Uterus (tissue), 4 donors: Measurements from ENCODE around the gene VPS26C. TPM values are rescaled to one million over a fixed set of nuclear protein-coding genes. Genes with fewer than 3 reads are reported as not detected.

ENCODE experiments used
- DNase-seq, 2 donors: peaks; one replicate each; pipeline ENCODE4 v3.0.0-alpha.2; 2019 to 2020
- H3K27ac ChIP-seq, 2 donors: fragments of 200-600 bp; sonication (generic); 1 replicate in 1 of 2; 2 replicates in 1 of 2; pipeline ENCODE4 v1.5.1; 2016 to 2018
- H3K27me3 ChIP-seq, 2 donors: fragments of 200-600 bp; sonication (generic); one replicate each; pipeline ENCODE4 v1.5.1; 2018 to 2019; ENCODE audit warnings: control low read depth in 1 of 2
- H3K36me3 ChIP-seq, 2 donors: fragments of 200-600 bp; sonication (generic); one replicate each; pipeline ENCODE4 v1.5.1; 2019; ENCODE audit warnings: control low read depth in 1 of 2
- H3K4me1 ChIP-seq, 2 donors: fragments of 200-600 bp; sonication (generic); one replicate each; pipeline ENCODE4 v1.5.1; 2018 to 2019; ENCODE audit warnings: control low read depth in 1 of 2
- H3K4me3 ChIP-seq, 2 donors: fragments of 200-600 bp; sonication (generic); 1 replicate in 1 of 2; 2 replicates in 1 of 2; pipeline ENCODE4 v1.5.1; 2018 to 2019; ENCODE audit warnings: mild to moderate bottlenecking in 1 of 2
- H3K9me3 ChIP-seq, 2 donors: fragments of 200-600 bp; sonication (generic); one replicate each; pipeline ENCODE4 v1.5.1; 2019; ENCODE audit warnings: control low read depth in 1 of 2
- POLR2A ChIP-seq, 2 donors: fragments of 450-650 bp; IDR thresholded peaks; one replicate each; pipeline ENCODE4 v1.6.1; 2016; ENCODE audit warnings: antibody characterized with exemption in 2 of 2, mild to moderate bottlenecking in 1 of 2, moderate library complexity in 1 of 2
- intact Hi-C: fragments of 100-400 bp; cut with DNase I; formaldehyde crosslinking; loops from one replicate; pipeline ENCODE4 v1.15.1; 2023; ENCODE audit warnings: low total_unique reads
- total RNA-seq, 4 donors: library from RNA; depleted of rRNA in 3 of 4; stranded (reverse); fragments of >200 nt in 3 of 4; gene quantifications; one replicate each; pipeline versions ENCODE4 v1.1.0 to v1.2.4, GENCODE V29; 2014 to 2023
- TF ChIP-seq, protein P1 (sequence below), 4 experiments: fragments of 200-600 bp in 2 of 4; fragments of 450-650 bp in 2 of 4; sonication (generic) in 2 of 4; IDR thresholded peaks; one replicate each; pipeline ENCODE4 v1.5.1; 2016 to 2019; ENCODE audit warnings: antibody characterized with exemption in 4 of 4, mild to moderate bottlenecking in 2 of 4, moderate library complexity in 1 of 4
- donor health status: DM: yes; HTN: yes; CAD: no.

VPS26C gene
- total RNA-seq, 4 donors from 2014 or later, result 44.8 to 179 (median 56.0) TPM

DNA sequence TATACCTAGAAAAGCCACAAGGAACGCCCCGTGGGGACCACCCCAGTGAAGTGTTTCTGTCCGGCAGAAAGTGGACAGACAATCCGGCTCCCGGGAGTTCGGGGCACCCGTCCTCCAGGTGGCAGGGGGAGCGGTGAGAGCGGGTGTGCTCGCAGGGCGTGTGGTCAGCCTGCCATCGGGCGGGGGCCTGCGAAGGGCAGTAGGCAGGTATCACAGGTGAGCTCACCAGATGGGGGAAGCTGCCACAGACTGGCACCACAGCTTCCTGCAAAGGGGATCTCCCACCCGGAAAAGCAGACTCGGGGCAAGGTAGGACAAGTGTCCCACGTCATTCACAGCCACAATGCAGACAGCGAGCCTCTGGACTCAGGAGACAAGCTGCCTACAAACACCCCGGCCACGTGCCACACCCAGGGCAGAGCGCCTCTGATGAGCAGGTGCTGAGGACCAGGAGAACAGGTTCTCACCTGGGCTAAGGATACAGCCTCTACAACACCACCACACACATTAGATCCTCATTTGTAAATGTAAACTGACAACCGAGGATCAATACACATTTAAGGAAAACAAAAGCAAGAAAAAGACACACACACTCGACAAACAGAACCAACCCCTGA lies 36.4 kb downstream of the VPS26C start:
- Histone ChIP-seq H3K27me3 (no peaks in the 10 kb centered on the region), H3K4me3 (no peak overlapping the region), H3K9me3 (no peaks in the 10 kb centered on the region), H3K36me3 (no peaks in the 10 kb centered on the region), H3K4me1 (no peaks in the 10 kb centered on the region), H3K27ac (no peak overlapping the region)
- no peak for DNase-seq
- TF ChIP-seq POLR2A (IDR thresholded peaks at IDR 0.05), result no peak
- TF ChIP-seq, protein P1, sequence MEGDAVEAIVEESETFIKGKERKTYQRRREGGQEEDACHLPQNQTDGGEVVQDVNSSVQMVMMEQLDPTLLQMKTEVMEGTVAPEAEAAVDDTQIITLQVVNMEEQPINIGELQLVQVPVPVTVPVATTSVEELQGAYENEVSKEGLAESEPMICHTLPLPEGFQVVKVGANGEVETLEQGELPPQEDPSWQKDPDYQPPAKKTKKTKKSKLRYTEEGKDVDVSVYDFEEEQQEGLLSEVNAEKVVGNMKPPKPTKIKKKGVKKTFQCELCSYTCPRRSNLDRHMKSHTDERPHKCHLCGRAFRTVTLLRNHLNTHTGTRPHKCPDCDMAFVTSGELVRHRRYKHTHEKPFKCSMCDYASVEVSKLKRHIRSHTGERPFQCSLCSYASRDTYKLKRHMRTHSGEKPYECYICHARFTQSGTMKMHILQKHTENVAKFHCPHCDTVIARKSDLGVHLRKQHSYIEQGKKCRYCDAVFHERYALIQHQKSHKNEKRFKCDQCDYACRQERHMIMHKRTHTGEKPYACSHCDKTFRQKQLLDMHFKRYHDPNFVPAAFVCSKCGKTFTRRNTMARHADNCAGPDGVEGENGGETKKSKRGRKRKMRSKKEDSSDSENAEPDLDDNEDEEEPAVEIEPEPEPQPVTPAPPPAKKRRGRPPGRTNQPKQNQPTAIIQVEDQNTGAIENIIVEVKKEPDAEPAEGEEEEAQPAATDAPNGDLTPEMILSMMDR (IDR thresholded peaks at IDR 0.05), result no peak
- intact Hi-C loops, result no loop called here

DNA sequence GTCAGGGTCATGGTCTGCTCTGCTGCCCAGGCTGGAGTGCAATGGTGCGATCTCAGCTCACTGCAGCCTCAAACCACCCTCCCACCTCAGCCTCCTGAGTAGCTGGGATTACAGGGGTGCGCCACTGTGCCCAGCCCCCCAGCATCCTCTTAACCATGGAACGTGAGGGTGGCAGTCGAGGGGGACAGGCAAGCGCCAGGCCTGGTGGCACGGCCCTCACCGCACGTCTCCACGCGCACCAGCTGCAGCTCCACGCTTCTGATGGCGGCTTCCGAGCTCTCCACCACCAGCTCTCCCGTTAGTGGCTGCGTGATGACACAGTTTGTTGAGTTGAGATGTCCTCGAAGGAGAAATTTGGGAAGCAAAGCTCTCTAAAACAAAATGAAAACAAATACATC lies 39.1 kb downstream of the VPS26C start:
- DNase-seq, result no peak

GRCh38 chr21:37227071-37228002 lies 39.8 kb downstream of the VPS26C start:
- no peaks in the 10 kb centered on the region for H3K36me3 ChIP-seq

More for the DNA sequence above, 39.1 kb downstream of the VPS26C start:
- TF ChIP-seq, protein P1 (IDR thresholded peaks at IDR 0.05), result no peak
- TF ChIP-seq POLR2A (IDR thresholded peaks at IDR 0.05), result no peak
- Histone ChIP-seq H3K9me3 (no peaks in the 10 kb centered on the region), H3K27ac (no peak overlapping the region), H3K36me3 (no peaks in the 10 kb centered on the region), H3K27me3 (no peaks in the 10 kb centered on the region), H3K4me3 (no peak overlapping the region), H3K4me1 (no peaks in the 10 kb centered on the region)
- intact Hi-C loops, result no loop called here

DNA sequence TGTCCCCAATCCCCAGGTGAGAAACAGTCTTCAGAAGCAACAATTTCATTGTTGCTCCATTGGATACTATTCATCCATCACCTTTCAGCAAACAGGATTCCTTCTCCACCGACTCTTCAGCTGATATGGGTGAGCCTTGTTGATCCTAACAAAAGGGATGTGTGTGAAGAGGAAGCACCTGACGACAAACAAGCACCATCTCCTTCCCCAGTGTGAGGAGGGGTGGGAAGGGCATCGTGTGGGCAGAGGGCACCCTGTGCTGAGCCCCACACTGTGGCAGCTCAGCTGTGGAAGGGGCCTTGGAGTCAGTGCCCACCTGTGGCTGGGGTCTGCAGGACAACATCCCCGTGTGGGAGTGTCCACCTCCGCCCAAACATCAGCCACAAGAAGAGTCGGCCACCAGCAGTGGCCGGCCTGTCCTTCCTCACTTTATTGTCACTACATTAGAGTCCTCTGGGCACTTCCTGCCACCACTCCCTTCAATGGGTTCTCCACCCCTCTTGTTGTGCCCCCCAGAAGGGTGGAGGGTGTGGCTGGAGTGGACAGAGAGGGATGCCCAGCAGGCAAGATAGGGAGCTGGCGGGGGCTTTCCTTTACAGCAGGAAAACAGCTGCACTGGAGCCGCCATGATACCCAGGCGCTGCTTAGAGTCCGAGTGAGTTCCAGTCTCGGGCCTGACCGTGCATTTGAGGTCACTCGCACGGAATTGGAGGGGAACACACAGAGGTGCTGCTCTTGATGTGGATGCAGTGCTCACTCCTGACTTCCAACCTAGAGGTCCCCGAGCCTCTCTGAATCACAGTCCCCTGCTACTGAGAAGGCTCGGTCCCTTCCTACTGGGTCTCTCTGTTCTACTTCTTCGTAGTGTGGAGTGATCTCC lies 40.9 kb downstream of the VPS26C start:
- intact Hi-C loops, result no loop called here

More at GRCh38 chr21:37227071-37228002, 39.8 kb downstream of the VPS26C start:
- H3K27ac ChIP-seq, result no peak overlapping the region
- no peaks in the 10 kb centered on the region for H3K4me1 ChIP-seq
- TF ChIP-seq, protein P1 (IDR thresholded peaks at IDR 0.05), result no peak
- TF ChIP-seq POLR2A (IDR thresholded peaks at IDR 0.05), result no peak
- DNase-seq, result no peak
- intact Hi-C loops, result no loop called here
- no peak overlapping the region for H3K4me3 ChIP-seq
- H3K27me3 ChIP-seq, result no peaks in the 10 kb centered on the region
- H3K9me3 ChIP-seq, result no peaks in the 10 kb centered on the region

More for the DNA sequence above, 40.9 kb downstream of the VPS26C start:
- Histone ChIP-seq H3K4me1 (no peaks in the 10 kb centered on the region), H3K27me3 (no peaks in the 10 kb centered on the region), H3K27ac (no peak overlapping the region), H3K4me3 (no peak overlapping the region), H3K9me3 (no peaks in the 10 kb centered on the region), H3K36me3 (no peaks in the 10 kb centered on the region)
- DNase-seq, result no peak
- TF ChIP-seq POLR2A (IDR thresholded peaks at IDR 0.05), result no peak
- TF ChIP-seq, protein P1 (IDR thresholded peaks at IDR 0.05), result no peak
